ENCODE results near the gene ADCK1. TPM values are rescaled to one million over a fixed set of nuclear protein-coding genes. Genes with fewer than 3 reads are reported as not detected.

The ADCK1 gene
- total RNA-seq, 2 experiments from 2014 or later = 7.5 to 9.6 TPM

DNA sequence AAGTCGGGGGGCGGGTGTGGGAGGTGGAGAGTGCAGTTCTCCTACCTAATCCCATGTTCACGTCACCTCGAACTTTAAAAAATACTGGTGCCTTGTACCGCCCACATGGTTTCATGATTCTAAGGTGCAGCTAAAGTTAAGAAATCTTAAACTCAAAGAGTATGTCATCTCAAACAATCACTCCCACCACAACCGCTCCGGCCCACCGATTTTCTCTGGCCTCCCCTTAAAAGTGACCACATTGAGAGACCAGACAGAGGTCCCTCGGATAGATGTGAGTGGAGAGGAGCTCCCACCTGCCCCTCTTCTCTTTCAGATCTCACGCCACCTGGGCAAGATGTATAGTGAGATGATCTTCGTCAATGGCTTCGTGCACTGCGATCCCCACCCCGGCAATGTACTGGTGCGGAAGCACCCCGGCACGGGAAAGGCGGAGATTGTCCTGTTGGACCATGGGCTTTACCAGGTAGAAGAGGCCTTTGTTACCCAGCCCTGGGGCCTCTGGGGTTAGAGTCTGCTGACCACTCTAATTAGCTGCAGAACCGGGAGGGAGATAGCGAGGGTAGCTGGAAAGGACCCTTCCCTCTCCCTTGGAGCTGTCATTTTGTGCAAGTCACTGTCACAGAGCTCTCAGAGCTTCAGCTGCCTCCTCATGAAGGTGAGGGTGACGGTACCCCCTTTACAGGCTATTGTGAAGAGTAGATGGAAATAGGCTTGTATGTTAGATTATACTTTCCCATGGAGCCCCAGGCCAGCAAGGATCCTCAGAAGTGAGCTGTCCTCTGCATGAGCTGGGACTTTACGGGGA, 124.4 kb downstream of the ADCK1 start:
- H3K27ac ChIP-seq (ENCODE audit: low read depth, low read length, poor library complexity, severe bottlenecking) = no peak overlapping the region

DNA sequence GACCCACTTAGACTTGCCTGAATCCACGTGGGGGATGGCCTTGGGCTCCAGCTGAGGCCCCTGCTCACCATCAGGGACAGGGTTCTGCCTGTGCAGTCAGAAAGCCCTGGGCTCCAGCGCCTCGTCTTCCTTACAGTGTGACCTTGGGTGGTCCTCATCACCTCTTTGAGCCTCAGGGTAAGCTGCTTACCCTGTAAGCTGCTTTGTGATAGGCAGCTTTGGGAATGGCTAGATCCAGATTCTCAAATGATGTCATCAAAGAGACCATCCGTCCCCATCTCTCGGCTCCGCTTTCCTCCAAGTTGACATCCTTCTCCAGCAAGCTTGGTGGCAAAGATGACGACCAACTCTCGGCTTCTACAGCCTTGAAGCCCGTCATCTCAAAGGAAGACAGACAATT, 127.0 kb downstream of the ADCK1 start:
- no peaks in the 10 kb centered on the region for H3K9me2 ChIP-seq (ENCODE audit: insufficient read depth, low read length)
- ChIA-PET POLR2A (no interaction called here), CTCF (ENCODE audit: unreplicated experiment) (no interaction called here)
- TF ChIP-seq, protein P1, sequence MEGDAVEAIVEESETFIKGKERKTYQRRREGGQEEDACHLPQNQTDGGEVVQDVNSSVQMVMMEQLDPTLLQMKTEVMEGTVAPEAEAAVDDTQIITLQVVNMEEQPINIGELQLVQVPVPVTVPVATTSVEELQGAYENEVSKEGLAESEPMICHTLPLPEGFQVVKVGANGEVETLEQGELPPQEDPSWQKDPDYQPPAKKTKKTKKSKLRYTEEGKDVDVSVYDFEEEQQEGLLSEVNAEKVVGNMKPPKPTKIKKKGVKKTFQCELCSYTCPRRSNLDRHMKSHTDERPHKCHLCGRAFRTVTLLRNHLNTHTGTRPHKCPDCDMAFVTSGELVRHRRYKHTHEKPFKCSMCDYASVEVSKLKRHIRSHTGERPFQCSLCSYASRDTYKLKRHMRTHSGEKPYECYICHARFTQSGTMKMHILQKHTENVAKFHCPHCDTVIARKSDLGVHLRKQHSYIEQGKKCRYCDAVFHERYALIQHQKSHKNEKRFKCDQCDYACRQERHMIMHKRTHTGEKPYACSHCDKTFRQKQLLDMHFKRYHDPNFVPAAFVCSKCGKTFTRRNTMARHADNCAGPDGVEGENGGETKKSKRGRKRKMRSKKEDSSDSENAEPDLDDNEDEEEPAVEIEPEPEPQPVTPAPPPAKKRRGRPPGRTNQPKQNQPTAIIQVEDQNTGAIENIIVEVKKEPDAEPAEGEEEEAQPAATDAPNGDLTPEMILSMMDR (conservative IDR thresholded peaks at IDR 0.05; ENCODE audit: low read length) = no peak
- no peak for TF ChIP-seq EZH2phosphoT487 (IDR thresholded peaks at IDR 0.05; ENCODE audit: borderline replicate concordance, low read depth, low read length)
- no peaks in the 10 kb centered on the region for H4K20me1 ChIP-seq (ENCODE audit: insufficient read depth, low read length)
- no peak overlapping the region for H3K4me2 ChIP-seq (ENCODE audit: low read length)
- H3K4me1 ChIP-seq (ENCODE audit: insufficient read depth, low read length, poor library complexity, severe bottlenecking) = no peaks in the 10 kb centered on the region
- no peak overlapping the region for H3K27ac ChIP-seq (ENCODE audit: low read depth, low read length, poor library complexity, severe bottlenecking)
- no peaks in the 10 kb centered on the region for H3K79me2 ChIP-seq (ENCODE audit: insufficient read depth, low read depth, low read length)
- no peak overlapping the region for H3K4me3 ChIP-seq (ENCODE audit: low read depth, low read length, poor library complexity, severe bottlenecking)
- DNase-seq (ENCODE audit: low spot score) = no peak
- H3K9me3 ChIP-seq (ENCODE audit: low read length) = no peaks in the 10 kb centered on the region
- no peaks in the 10 kb centered on the region for H3K36me3 ChIP-seq (ENCODE audit: insufficient read depth, low read length)
- no peak overlapping the region for H2AFZ ChIP-seq (ENCODE audit: low read length)
- BruUV-seq (replicated peaks) = no TSS peak
- intact Hi-C loops (cut with micrococcal nuclease; ENCODE audit: unreplicated experiment) = no loop called here

More for the DNA sequence above, 124.4 kb downstream of the ADCK1 start:
- H2AFZ ChIP-seq (ENCODE audit: low read length) = no peak overlapping the region
- POLR2A ChIA-PET = no interaction called here
- BruUV-seq (replicated peaks) = no TSS peak
- no peaks in the 10 kb centered on the region for H3K36me3 ChIP-seq (ENCODE audit: insufficient read depth, low read length)
- no peak overlapping the region for H3K4me3 ChIP-seq (ENCODE audit: low read depth, low read length, poor library complexity, severe bottlenecking)
- no peaks in the 10 kb centered on the region for H3K79me2 ChIP-seq (ENCODE audit: insufficient read depth, low read depth, low read length)
- intact Hi-C loops (cut with micrococcal nuclease; ENCODE audit: unreplicated experiment) = no loop called here
- CTCF ChIA-PET (ENCODE audit: unreplicated experiment) = no interaction called here
- DNase-seq (ENCODE audit: low spot score) = no peak
- H3K4me1 ChIP-seq (ENCODE audit: insufficient read depth, low read length, poor library complexity, severe bottlenecking) = no peaks in the 10 kb centered on the region
- no peaks in the 10 kb centered on the region for H3K9me2 ChIP-seq (ENCODE audit: insufficient read depth, low read length)
- no peak overlapping the region for H3K4me2 ChIP-seq (ENCODE audit: low read length)
- H4K20me1 ChIP-seq (ENCODE audit: insufficient read depth, low read length) = no peaks in the 10 kb centered on the region
- H3K9me3 ChIP-seq (ENCODE audit: low read length) = no peaks in the 10 kb centered on the region
- TF ChIP-seq, protein P1 (conservative IDR thresholded peaks at IDR 0.05; ENCODE audit: low read length) = no peak
- no peak for TF ChIP-seq EZH2phosphoT487 (IDR thresholded peaks at IDR 0.05; ENCODE audit: borderline replicate concordance, low read depth, low read length)

DNA sequence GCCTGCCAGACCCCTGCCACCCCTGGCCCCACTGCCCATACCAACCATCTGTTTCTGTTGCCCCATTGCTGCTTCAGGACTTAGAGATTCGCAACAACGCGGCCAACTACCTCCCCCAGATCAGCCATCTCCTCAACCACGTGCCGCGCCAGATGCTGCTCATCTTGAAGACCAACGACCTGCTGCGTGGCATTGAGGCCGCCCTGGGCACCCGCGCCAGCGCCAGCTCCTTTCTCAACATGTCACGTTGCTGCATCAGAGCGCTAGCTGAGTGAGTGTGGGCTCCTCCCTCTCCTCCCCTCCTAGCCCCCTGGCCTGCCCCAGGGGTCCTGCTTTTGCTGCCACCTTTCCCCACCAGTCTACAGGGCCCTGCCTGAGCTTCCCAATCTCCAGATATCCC, 131.5 kb downstream of the ADCK1 start:
- no peak for DNase-seq (ENCODE audit: low spot score)
- no peak overlapping the region for H2AFZ ChIP-seq (ENCODE audit: low read length)
- no peak overlapping the region for H3K4me2 ChIP-seq (ENCODE audit: low read length)
- H3K9me2 ChIP-seq (ENCODE audit: insufficient read depth, low read length) = no peaks in the 10 kb centered on the region
- H4K20me1 ChIP-seq (ENCODE audit: insufficient read depth, low read length) = no peaks in the 10 kb centered on the region
- no TSS peak for BruUV-seq (replicated peaks)
- H3K4me1 ChIP-seq (ENCODE audit: insufficient read depth, low read length, poor library complexity, severe bottlenecking) = no peaks in the 10 kb centered on the region
- H3K79me2 ChIP-seq (ENCODE audit: insufficient read depth, low read depth, low read length) = no peaks in the 10 kb centered on the region
- peaks cover 8% of the 10 kb centered on the region; the same call in 1 of the 2 replicates for H3K36me3 ChIP-seq (ENCODE audit: insufficient read depth, low read length)
- CTCF ChIA-PET (ENCODE audit: unreplicated experiment) = no interaction called here
- H3K9me3 ChIP-seq (ENCODE audit: low read length) = peaks cover 11% of the 10 kb centered on the region; the same call in 1 of the 2 replicates
- H3K4me3 ChIP-seq (ENCODE audit: low read depth, low read length, poor library complexity, severe bottlenecking) = no peak overlapping the region
- intact Hi-C loops (cut with micrococcal nuclease; ENCODE audit: unreplicated experiment) = no loop called here
- TF ChIP-seq, protein P1 (conservative IDR thresholded peaks at IDR 0.05; ENCODE audit: low read length) = no peak
- TF ChIP-seq EZH2phosphoT487 (IDR thresholded peaks at IDR 0.05; ENCODE audit: borderline replicate concordance, low read depth, low read length) = no peak
- H3K27ac ChIP-seq (ENCODE audit: low read depth, low read length, poor library complexity, severe bottlenecking) = no peak overlapping the region
- POLR2A ChIA-PET = interaction anchor here (0.6 kb wide), 1 partner anchor 363 kb away, joined by 3 read pairs; no protein-coding TSS in a partner anchor
